Liver (tissue), 3 donors: Measurements from ENCODE around the gene PAOX.

Source experiments
- CTCF ChIP-seq: fragments of 150-350 bp; IDR thresholded peaks from 2 replicates; pipeline ENCODE4 v1.5.1; 2017; ENCODE audit warnings: improper control_type of control experiment, low read depth, low read length; ENCODE audit not compliant: missing input control
- FOXA1 ChIP-seq: IDR thresholded peaks from 2 replicates; pipeline ENCODE4 v1.6.1; 2016; ENCODE audit warnings: antibody characterized with exemption
- GABPA ChIP-seq, 2 donors: IDR thresholded peaks in 1 of 2; conservative IDR thresholded peaks in 1 of 2; 2 replicates each; pipeline ENCODE4 v1.6.1; 2016; ENCODE audit warnings: antibody characterized with exemption in 2 of 2, mild to moderate bottlenecking in 1 of 2, moderate library complexity in 1 of 2
- RAD21 ChIP-seq, 2 donors: IDR thresholded peaks; 2 replicates each; pipeline ENCODE4 v1.6.1; 2016; ENCODE audit warnings: antibody characterized with exemption in 2 of 2, mild to moderate bottlenecking in 2 of 2
- donor health status: healthy.
- donor health status: healthy.

DNA sequence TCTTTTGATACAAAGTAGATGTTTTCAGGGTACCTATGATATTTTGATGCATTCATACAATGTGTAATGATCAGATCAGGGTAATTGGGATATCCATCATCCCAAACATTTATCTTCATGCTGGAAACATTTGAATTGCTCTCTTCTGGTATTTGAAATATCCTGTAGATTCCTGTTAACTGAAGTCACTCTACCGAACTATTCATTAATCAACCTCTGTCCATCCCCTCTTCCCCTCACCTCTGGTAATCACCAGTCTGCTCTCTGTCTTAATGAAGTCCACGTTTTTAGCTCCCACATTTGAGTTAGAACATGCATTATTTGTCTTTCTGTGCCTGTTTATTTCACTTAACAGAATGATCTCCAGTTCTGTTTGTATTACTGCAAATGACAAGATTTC is 26.2 kb downstream of the PAOX start:
- no peak for TF ChIP-seq CTCF
- no peak for TF ChIP-seq GABPA (IDR thresholded peaks at IDR 0.05 in 1 of 2, conservative IDR thresholded peaks at IDR 0.05 in 1 of 2)
- no peak for TF ChIP-seq FOXA1
- TF ChIP-seq RAD21 (IDR thresholded peaks at IDR 0.05), result no peak
